ENCODE data around the gene PSMB9. TPM values are rescaled to one million over a fixed set of nuclear protein-coding genes. Genes with fewer than 3 reads are reported as not detected.

The PSMB9 gene
- polyA plus RNA-seq, 1 donor from 2014 or later = not detected

DNA sequence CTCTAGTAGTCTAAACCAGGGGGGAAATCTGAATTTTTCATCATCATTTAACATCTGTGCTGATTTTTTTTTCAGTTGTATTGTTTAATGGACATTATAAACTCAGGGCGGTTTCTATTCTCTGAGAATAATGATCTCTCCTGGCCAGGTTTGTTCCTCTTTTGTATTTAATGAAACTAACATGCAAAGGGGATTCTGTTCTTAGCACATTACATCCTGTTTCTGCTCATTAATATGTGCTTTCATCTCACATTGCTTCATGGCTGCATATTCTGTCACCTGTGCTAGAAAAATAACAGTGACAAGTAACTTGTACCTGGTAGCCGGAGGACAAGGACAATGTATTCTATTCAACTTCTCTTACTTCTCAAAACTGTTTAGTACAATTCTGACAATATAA is 38.0 kb upstream of the PSMB9 start:
- Histone ChIP-seq H3K9me3 (ENCODE audit: low read length) (no peaks in the 10 kb centered on the region), H4K20me1 (ENCODE audit: insufficient read depth) (no peaks in the 10 kb centered on the region), H3K9me2 (ENCODE audit: insufficient read depth, low read length) (no peaks in the 10 kb centered on the region), H3K9ac (ENCODE audit: low read length) (no peak overlapping the region), H3K27ac (ENCODE audit: low read length) (no peak overlapping the region), H3K4me3 (ENCODE audit: low read length) (no peak overlapping the region), H3K79me2 (replicated peaks; ENCODE audit: insufficient read depth, low read length) (no peaks in the 10 kb centered on the region), H3K36me3 (ENCODE audit: insufficient read depth, low read length) (no peaks in the 10 kb centered on the region), H3K27me3 (ENCODE audit: insufficient read depth, low read depth, low read length) (no peaks in the 10 kb centered on the region), H3F3A (ENCODE audit: insufficient read depth, low read length, poor library complexity, severe bottlenecking) (no peaks in the 10 kb centered on the region), H3K4me2 (ENCODE audit: low read length) (no peak overlapping the region), H2AFZ (ENCODE audit: low read depth, low read length) (no peak overlapping the region)
- TF ChIP-seq EP300 (conservative IDR thresholded peaks at IDR 0.05; ENCODE audit: poor library complexity, severe bottlenecking) = no peak
- no peak for TF ChIP-seq SMC3 (conservative IDR thresholded peaks at IDR 0.05; ENCODE audit: poor library complexity)
- no peak for TF ChIP-seq RAD21 (conservative IDR thresholded peaks at IDR 0.05)
- no peak for TF ChIP-seq POLR2AphosphoS5 (IDR thresholded peaks at IDR 0.05)
- TF ChIP-seq, protein P1, sequence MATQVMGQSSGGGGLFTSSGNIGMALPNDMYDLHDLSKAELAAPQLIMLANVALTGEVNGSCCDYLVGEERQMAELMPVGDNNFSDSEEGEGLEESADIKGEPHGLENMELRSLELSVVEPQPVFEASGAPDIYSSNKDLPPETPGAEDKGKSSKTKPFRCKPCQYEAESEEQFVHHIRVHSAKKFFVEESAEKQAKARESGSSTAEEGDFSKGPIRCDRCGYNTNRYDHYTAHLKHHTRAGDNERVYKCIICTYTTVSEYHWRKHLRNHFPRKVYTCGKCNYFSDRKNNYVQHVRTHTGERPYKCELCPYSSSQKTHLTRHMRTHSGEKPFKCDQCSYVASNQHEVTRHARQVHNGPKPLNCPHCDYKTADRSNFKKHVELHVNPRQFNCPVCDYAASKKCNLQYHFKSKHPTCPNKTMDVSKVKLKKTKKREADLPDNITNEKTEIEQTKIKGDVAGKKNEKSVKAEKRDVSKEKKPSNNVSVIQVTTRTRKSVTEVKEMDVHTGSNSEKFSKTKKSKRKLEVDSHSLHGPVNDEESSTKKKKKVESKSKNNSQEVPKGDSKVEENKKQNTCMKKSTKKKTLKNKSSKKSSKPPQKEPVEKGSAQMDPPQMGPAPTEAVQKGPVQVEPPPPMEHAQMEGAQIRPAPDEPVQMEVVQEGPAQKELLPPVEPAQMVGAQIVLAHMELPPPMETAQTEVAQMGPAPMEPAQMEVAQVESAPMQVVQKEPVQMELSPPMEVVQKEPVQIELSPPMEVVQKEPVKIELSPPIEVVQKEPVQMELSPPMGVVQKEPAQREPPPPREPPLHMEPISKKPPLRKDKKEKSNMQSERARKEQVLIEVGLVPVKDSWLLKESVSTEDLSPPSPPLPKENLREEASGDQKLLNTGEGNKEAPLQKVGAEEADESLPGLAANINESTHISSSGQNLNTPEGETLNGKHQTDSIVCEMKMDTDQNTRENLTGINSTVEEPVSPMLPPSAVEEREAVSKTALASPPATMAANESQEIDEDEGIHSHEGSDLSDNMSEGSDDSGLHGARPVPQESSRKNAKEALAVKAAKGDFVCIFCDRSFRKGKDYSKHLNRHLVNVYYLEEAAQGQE (IDR thresholded peaks at IDR 0.05; ENCODE audit: borderline replicate concordance) = no peak
- no peak for TF ChIP-seq MXI1 (conservative IDR thresholded peaks at IDR 0.05; ENCODE audit: poor library complexity, severe bottlenecking)
- TF ChIP-seq TAF1 (IDR thresholded peaks at IDR 0.05; ENCODE audit: low read depth) = no peak
- TF ChIP-seq EZH2 (IDR thresholded peaks at IDR 0.05; ENCODE audit: borderline replicate concordance, insufficient read depth, low read length, poor library complexity, severe bottlenecking) = no peak
- TF ChIP-seq, protein P2, sequence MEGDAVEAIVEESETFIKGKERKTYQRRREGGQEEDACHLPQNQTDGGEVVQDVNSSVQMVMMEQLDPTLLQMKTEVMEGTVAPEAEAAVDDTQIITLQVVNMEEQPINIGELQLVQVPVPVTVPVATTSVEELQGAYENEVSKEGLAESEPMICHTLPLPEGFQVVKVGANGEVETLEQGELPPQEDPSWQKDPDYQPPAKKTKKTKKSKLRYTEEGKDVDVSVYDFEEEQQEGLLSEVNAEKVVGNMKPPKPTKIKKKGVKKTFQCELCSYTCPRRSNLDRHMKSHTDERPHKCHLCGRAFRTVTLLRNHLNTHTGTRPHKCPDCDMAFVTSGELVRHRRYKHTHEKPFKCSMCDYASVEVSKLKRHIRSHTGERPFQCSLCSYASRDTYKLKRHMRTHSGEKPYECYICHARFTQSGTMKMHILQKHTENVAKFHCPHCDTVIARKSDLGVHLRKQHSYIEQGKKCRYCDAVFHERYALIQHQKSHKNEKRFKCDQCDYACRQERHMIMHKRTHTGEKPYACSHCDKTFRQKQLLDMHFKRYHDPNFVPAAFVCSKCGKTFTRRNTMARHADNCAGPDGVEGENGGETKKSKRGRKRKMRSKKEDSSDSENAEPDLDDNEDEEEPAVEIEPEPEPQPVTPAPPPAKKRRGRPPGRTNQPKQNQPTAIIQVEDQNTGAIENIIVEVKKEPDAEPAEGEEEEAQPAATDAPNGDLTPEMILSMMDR (IDR thresholded peaks at IDR 0.05; ENCODE audit: poor library complexity, severe bottlenecking) = no peak

DNA sequence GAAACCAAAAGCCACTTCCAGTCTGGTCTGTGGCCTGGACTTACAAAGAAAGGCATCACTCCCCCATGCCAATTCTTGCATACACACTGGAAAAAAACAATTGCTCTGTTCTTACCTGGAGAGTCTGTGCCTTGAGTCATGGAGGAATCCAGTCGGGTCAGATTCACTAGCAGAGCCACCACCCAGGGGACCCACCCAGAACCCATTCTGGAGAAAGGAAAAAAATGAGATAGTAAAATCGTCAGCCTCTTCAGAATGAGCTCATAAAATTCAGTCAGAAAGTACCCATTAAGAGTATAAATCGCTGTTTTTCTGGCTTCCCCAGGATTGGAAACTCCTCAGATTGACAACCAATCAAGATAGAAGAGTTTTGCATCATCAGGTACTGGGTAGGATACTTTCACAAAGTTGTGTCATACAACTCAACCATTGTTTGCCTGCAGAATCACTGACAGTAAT is 37.2 kb upstream of the PSMB9 start, which contains the start of gene HLA-DOB:
HLA-DOB (minus strand) TSS at position 257 of the 459 bp plus-strand sequence; CDS start at position 206, 51 bp downstream.
- Histone ChIP-seq H3K9me3 (ENCODE audit: low read length) (no peaks in the 10 kb centered on the region), H3K36me3 (ENCODE audit: insufficient read depth, low read length) (no peaks in the 10 kb centered on the region), H3K9ac (ENCODE audit: low read length) (no peak within 1 kb of the TSS), H4K20me1 (ENCODE audit: insufficient read depth) (no peaks in the 10 kb centered on the region), H2AFZ (ENCODE audit: low read depth, low read length) (no peak within 1 kb of the TSS), H3K27ac (ENCODE audit: low read length) (no peak within 1 kb of the TSS), H3K27me3 (ENCODE audit: insufficient read depth, low read depth, low read length) (no peaks in the 10 kb centered on the region), H3F3A (ENCODE audit: insufficient read depth, low read length, poor library complexity, severe bottlenecking) (no peaks in the 10 kb centered on the region), H3K4me2 (ENCODE audit: low read length) (no peak within 1 kb of the TSS), H3K9me2 (ENCODE audit: insufficient read depth, low read length) (no peaks in the 10 kb centered on the region), H3K4me3 (ENCODE audit: low read length) (no peak within 1 kb of the TSS), H3K79me2 (replicated peaks; ENCODE audit: insufficient read depth, low read length) (no peaks in the 10 kb centered on the region)
- TF ChIP-seq EP300 (conservative IDR thresholded peaks at IDR 0.05; ENCODE audit: poor library complexity, severe bottlenecking) (no peak), POLR2AphosphoS5 (IDR thresholded peaks at IDR 0.05) (no peak), TAF1 (IDR thresholded peaks at IDR 0.05; ENCODE audit: low read depth) (no peak), MXI1 (conservative IDR thresholded peaks at IDR 0.05; ENCODE audit: poor library complexity, severe bottlenecking) (no peak), RAD21 (conservative IDR thresholded peaks at IDR 0.05) (no peak), SMC3 (conservative IDR thresholded peaks at IDR 0.05; ENCODE audit: poor library complexity) (no peak), EZH2 (IDR thresholded peaks at IDR 0.05; ENCODE audit: borderline replicate concordance, insufficient read depth, low read length, poor library complexity, severe bottlenecking) (no peak)
- TF ChIP-seq, protein P2 (IDR thresholded peaks at IDR 0.05; ENCODE audit: poor library complexity, severe bottlenecking) = no peak
- TF ChIP-seq, protein P1 (IDR thresholded peaks at IDR 0.05; ENCODE audit: borderline replicate concordance) = no peak

Measured in neural cell (in vitro differentiated cells).